Measurements from ENCODE around the gene CAMK2A.

Gene CAMK2A

GRCh38 chr5:150190503-150190979 is 99.0 kb downstream of the CAMK2A start:
- no peak overlapping the region for H3K27ac ChIP-seq (replicated peaks)
- TF ChIP-seq REST (IDR thresholded peaks at IDR 0.05; ENCODE audit: insufficient replicate concordance, low read depth) (no peak), POLR2AphosphoS5 (IDR thresholded peaks at IDR 0.05; ENCODE audit: low read depth) (no peak), CTCF (IDR thresholded peaks at IDR 0.05; ENCODE audit: insufficient read depth, low read length) (no peak), SPI1 (IDR thresholded peaks at IDR 0.05; ENCODE audit: borderline replicate concordance, low read depth) (no peak)
- DNase-seq (ENCODE audit: low read depth in 1 of 2, low spot score in 1 of 2), result no peak
- H3K27me3 ChIP-seq (ENCODE audit: insufficient read depth, poor library complexity, severe bottlenecking), result peaks cover 18% of the 10 kb centered on the region
- no peak overlapping the region for H3K4me3 ChIP-seq (replicated peaks; ENCODE audit: insufficient read depth, low read length)

- no peak within 1 kb of the TSS for H3K27ac ChIP-seq (replicated peaks)
- H3K4me3 ChIP-seq (replicated peaks; ENCODE audit: insufficient read depth, low read length), result no peak within 1 kb of the TSS
- H3K27me3 ChIP-seq (ENCODE audit: insufficient read depth, poor library complexity, severe bottlenecking), result peaks cover 18% of the 10 kb centered on the region
- no peak for DNase-seq (ENCODE audit: low read depth in 1 of 2, low spot score in 1 of 2)
- TF ChIP-seq GABPA (IDR thresholded peaks at IDR 0.05; ENCODE audit: low read depth) (no peak), POLR2AphosphoS5 (IDR thresholded peaks at IDR 0.05; ENCODE audit: low read depth) (no peak), SPI1 (IDR thresholded peaks at IDR 0.05; ENCODE audit: borderline replicate concordance, low read depth) (no peak), CTCF (IDR thresholded peaks at IDR 0.05; ENCODE audit: insufficient read depth, low read length) (no peak), REST (IDR thresholded peaks at IDR 0.05; ENCODE audit: insufficient replicate concordance, low read depth) (no peak)
Measured at GRCh38 chr5:150189728-150190502, 99.7 kb downstream of the CAMK2A start, which contains the start of gene SLC6A7. SLC6A7 (plus strand) TSS chr5:150190062; CDS start chr5:150190328, 266 bp downstream.

- peaks cover 18% of the 10 kb centered on the region for H3K27me3 ChIP-seq (ENCODE audit: insufficient read depth, poor library complexity, severe bottlenecking)
- H3K4me3 ChIP-seq (replicated peaks; ENCODE audit: insufficient read depth, low read length), result no peak overlapping the region
- H3K27ac ChIP-seq (replicated peaks), result no peak overlapping the region
- peak in 1 of 2 experiments; percentile 9 for DNase-seq (ENCODE audit: low read depth in 1 of 2, low spot score in 1 of 2)
- TF ChIP-seq REST (IDR thresholded peaks at IDR 0.05; ENCODE audit: insufficient replicate concordance, low read depth), result no peak
- TF ChIP-seq POLR2AphosphoS5 (IDR thresholded peaks at IDR 0.05; ENCODE audit: low read depth), result no peak
- TF ChIP-seq SPI1 (IDR thresholded peaks at IDR 0.05; ENCODE audit: borderline replicate concordance, low read depth), result no peak
Measured at GRCh38 chr5:150189326-150189725, 100.2 kb downstream of the CAMK2A start.
